GM12892 (cell line): ENCODE data around the gene S100A7A.

Source experiments
- POLR2A ChIP-seq: IDR thresholded peaks from 2 replicates; pipeline ENCODE4 v1.6.1; 2011; ENCODE audit warnings: low read depth, low read length, control low read depth
- POLR2AphosphoS5 ChIP-seq: IDR thresholded peaks from 2 replicates; pipeline ENCODE4 v1.6.1; 2011; ENCODE audit warnings: low read depth, low read length, control low read depth
- TAF1 ChIP-seq: IDR thresholded peaks from 2 replicates; pipeline ENCODE4 v1.6.1; 2011; ENCODE audit warnings: low read depth, mild to moderate bottlenecking, control low read depth, low read length, borderline replicate concordance

GRCh38 chr1:153444078-153444477, 27.8 kb downstream of the S100A7A start:
- TF ChIP-seq POLR2A (no peak), POLR2AphosphoS5 (no peak), TAF1 (no peak)
